GM12873 (cell line): Measurements from ENCODE around the gene PTAFR.

Source experiments
- CTCF ChIP-seq: IDR thresholded peaks from 2 replicates; pipeline ENCODE4 v1.5.1; 2012; ENCODE audit warnings: low read depth, mild to moderate bottlenecking, moderate library complexity, low read length, control low read depth; ENCODE audit not compliant: insufficient read depth; ENCODE audit errors: missing control alignments

Gene PTAFR

GRCh38 chr1:28099050-28099769, 77.3 kb downstream of the PTAFR start:
- TF ChIP-seq CTCF = no peak
